Natural killer cell (primary cell): ENCODE data around the gene SPEN. TPM values are rescaled to one million over a fixed set of nuclear protein-coding genes. Genes with fewer than 3 reads are reported as not detected.

Experiments
- ATAC-seq, 3 donors: fragments of 150-1000 bp in 2 of 3; fragments of 200-7000 bp in 1 of 3; cut with Tn5 transposase; 1 replicate in 1 of 3; 2 replicates in 2 of 3; pipeline ENCODE4 v1.10.0; 2021; ENCODE audit warnings: mild to moderate bottlenecking in 2 of 3, moderate library complexity in 2 of 3
- DNase-seq, 2 donors: peaks; one replicate each; pipeline versions ENCODE4 v3.0.0 to v3.0.0-alpha.2; 2013 to 2021; ENCODE audit warnings: mixed read lengths in 1 of 2
- H3K27ac ChIP-seq: one replicate; pipeline ENCODE4 v1.5.1; 2013; ENCODE audit warnings: mild to moderate bottlenecking, low read length
- H3K27me3 ChIP-seq: one replicate; pipeline ENCODE4 v1.6.1; 2013; ENCODE audit warnings: low read length; ENCODE audit not compliant: control insufficient read depth, insufficient read depth
- H3K36me3 ChIP-seq: one replicate; pipeline ENCODE4 v1.6.1; 2013; ENCODE audit warnings: low read length; ENCODE audit not compliant: control insufficient read depth, insufficient read depth
- H3K4me1 ChIP-seq: one replicate; pipeline ENCODE4 v1.6.1; 2013; ENCODE audit warnings: low read length; ENCODE audit not compliant: control insufficient read depth, insufficient read depth
- H3K4me3 ChIP-seq: one replicate; pipeline ENCODE4 v1.5.1; 2013; ENCODE audit warnings: low read length
- H3K9me3 ChIP-seq: one replicate; pipeline ENCODE4 v1.6.1; 2013; ENCODE audit warnings: low read length; ENCODE audit not compliant: control insufficient read depth, insufficient read depth
- H3K27ac Mint-ChIP-seq, 2 donors: one replicate each; pipeline ENCODE4 v1.8.0; 2022; ENCODE audit warnings: mild to moderate bottlenecking in 2 of 2, mixed read lengths in 2 of 2, moderate library complexity in 1 of 2
- H3K27me3 Mint-ChIP-seq, 2 donors: one replicate each; pipeline ENCODE4 v1.8.0; 2022; ENCODE audit warnings: low read depth in 2 of 2, mixed read lengths in 2 of 2
- H3K36me3 Mint-ChIP-seq: one replicate; pipeline ENCODE4 v1.8.0; 2022; ENCODE audit warnings: mixed read lengths
- H3K4me1 Mint-ChIP-seq, 2 donors: one replicate each; pipeline ENCODE4 v1.8.0; 2022; ENCODE audit warnings: mixed read lengths in 2 of 2
- H3K4me3 Mint-ChIP-seq: one replicate; pipeline ENCODE4 v1.8.0; 2022; ENCODE audit warnings: mild to moderate bottlenecking, moderate library complexity, mixed read lengths
- H3K9me3 Mint-ChIP-seq, 2 donors: one replicate each; pipeline ENCODE4 v1.8.0; 2022; ENCODE audit warnings: mixed read lengths in 2 of 2
- CTCF ChIP-seq: fragments of 200-600 bp; IDR thresholded peaks from one replicate; pipeline ENCODE4 v1.8.0; 2022; ENCODE audit warnings: antibody characterized with exemption
- WGBS: methylation state at CpG from one replicate; pipeline ENCODE4 v1.1.7; 2013; ENCODE audit warnings: missing lambda C conversion rate; ENCODE audit not compliant: insufficient coverage; 5-methylcytosine and 5-hydroxymethylcytosine counted together
- intact Hi-C: fragments of 100-400 bp; cut with micrococcal nuclease; formaldehyde crosslinking; loops from one replicate; pipeline ENCODE4 v1.14.2; 2022
- total RNA-seq, 4 donors: library from RNA; stranded (reverse); fragments of 120-200 nt in 1 of 4; gene quantifications; one replicate each; pipeline versions ENCODE4 v1.2.3 to v1.2.4, GENCODE V29; 2013 to 2022

SPEN gene
- total RNA-seq, 3 donors from 2014 or later (not counting 1 experiment from before 2014, with no cell fraction given) = 98.1 to 114 (median 105) TPM

GRCh38 chr1:15969321-15969880 is 121.9 kb downstream of the SPEN start:
- 97% methylated on average over 13 of the region's 13 CpGs for WGBS
- no peaks in the 10 kb centered on the region for H3K9me3 Mint-ChIP-seq
- Histone ChIP-seq H3K4me3 (no peak overlapping the region), H3K36me3 (peaks cover 19% of the 10 kb centered on the region), H3K9me3 (no peaks in the 10 kb centered on the region), H3K4me1 (peaks cover 27% of the 10 kb centered on the region), H3K27me3 (no peaks in the 10 kb centered on the region), H3K27ac (no peak overlapping the region)
- H3K36me3 Mint-ChIP-seq = peaks cover 8% of the 10 kb centered on the region
- H3K4me3 Mint-ChIP-seq = no peak overlapping the region
- TF ChIP-seq CTCF = no peak
- intact Hi-C loops = no loop called here
- DNase-seq (no peak), ATAC-seq (no peak)
- peaks cover 40 to 45% of the 10 kb centered on the region in 2 donors for H3K4me1 Mint-ChIP-seq
- no peaks in the 10 kb centered on the region for H3K27me3 Mint-ChIP-seq
- no peak overlapping the region for H3K27ac Mint-ChIP-seq

GRCh38 chr1:15970911-15971310 is 123.4 kb downstream of the SPEN start:
- H3K4me3 Mint-ChIP-seq = no peak overlapping the region
- intact Hi-C loops = no loop called here
- H3K36me3 Mint-ChIP-seq = peaks cover 8% of the 10 kb centered on the region
- DNase-seq (no peak), ATAC-seq (no peak)
- no peak for TF ChIP-seq CTCF
- Histone ChIP-seq H3K9me3 (no peaks in the 10 kb centered on the region), H3K4me1 (peaks cover 27% of the 10 kb centered on the region), H3K4me3 (no peak overlapping the region), H3K27me3 (no peaks in the 10 kb centered on the region), H3K36me3 (peaks cover 19% of the 10 kb centered on the region), H3K27ac (no peak overlapping the region)
- H3K27ac Mint-ChIP-seq = no peak overlapping the region
- no peaks in the 10 kb centered on the region for H3K9me3 Mint-ChIP-seq
- no peaks in the 10 kb centered on the region for H3K27me3 Mint-ChIP-seq
- H3K4me1 Mint-ChIP-seq = peaks cover 36 to 48% of the 10 kb centered on the region in 2 donors

GRCh38 chr1:15972409-15972808 is 124.9 kb downstream of the SPEN start:
- H3K27me3 ChIP-seq = no peaks in the 10 kb centered on the region
- no peak for ATAC-seq
- peaks cover 19% of the 10 kb centered on the region for H3K36me3 ChIP-seq
- H3K27ac Mint-ChIP-seq = no peak overlapping the region
- DNase-seq = no peak
- H3K27me3 Mint-ChIP-seq = no peaks in the 10 kb centered on the region
- H3K4me1 Mint-ChIP-seq = peaks cover 32 to 45% of the 10 kb centered on the region in 2 donors
- no peak overlapping the region for H3K4me3 Mint-ChIP-seq
- intact Hi-C loops = no loop called here
- peaks cover 15% of the 10 kb centered on the region for H3K4me1 ChIP-seq
- no peak overlapping the region for H3K4me3 ChIP-seq
- no peak for TF ChIP-seq CTCF
- H3K9me3 Mint-ChIP-seq = peaks cover 2 to 4% of the 10 kb centered on the region in 2 donors
- peaks cover 3% of the 10 kb centered on the region for H3K9me3 ChIP-seq
- 100% methylated on average over 1 of the region's 1 CpG for WGBS
- H3K36me3 Mint-ChIP-seq = peaks cover 18% of the 10 kb centered on the region
- no peak overlapping the region for H3K27ac ChIP-seq

GRCh38 chr1:15973772-15974171 is 126.3 kb downstream of the SPEN start:
- Mint-ChIP-seq H3K4me3 (no peak overlapping the region), H3K36me3 (peaks cover 18% of the 10 kb centered on the region), H3K4me1 (peaks cover 22 to 34% of the 10 kb centered on the region in 2 donors), H3K9me3 (peaks cover 2 to 4% of the 10 kb centered on the region in 2 donors), H3K27ac (peak overlapping the region in 1 of 2 donors; percentile 29), H3K27me3 (no peaks in the 10 kb centered on the region)
- Histone ChIP-seq H3K9me3 (peaks cover 3% of the 10 kb centered on the region), H3K36me3 (peaks cover 13% of the 10 kb centered on the region), H3K4me3 (no peak overlapping the region), H3K27ac (no peak overlapping the region), H3K27me3 (no peaks in the 10 kb centered on the region), H3K4me1 (peaks cover 13% of the 10 kb centered on the region)
- no peak for TF ChIP-seq CTCF
- WGBS = 99% methylated on average over 4 of the region's 4 CpGs
- intact Hi-C loops = no loop called here
- DNase-seq = no peak
- ATAC-seq = no peak
